K562 (cell line): ENCODE measurements around the gene SERPIND1. TPM values are rescaled to one million over a fixed set of nuclear protein-coding genes. Genes with fewer than 3 reads are reported as not detected.

Experiments
- MGA ChIP-seq: fragments of 450-650 bp; IDR thresholded peaks from 2 replicates; pipeline ENCODE4 v1.6.1; 2016; ENCODE audit warnings: mild to moderate bottlenecking, moderate library complexity
- NFXL1 ChIP-seq: fragments of 450-650 bp; formaldehyde crosslinking; IDR thresholded peaks from 2 replicates; pipeline ENCODE4 v1.4.0; 2021; ENCODE audit warnings: mild to moderate bottlenecking
- NR2C2 ChIP-seq, 2 experiments: fragments of 200-800 bp in 1 of 2; sonication (Bioruptor generic) in 1 of 2; sonication (generic) in 1 of 2; formaldehyde crosslinking in 1 of 2; IDR thresholded peaks; 2 replicates each; pipeline versions ENCODE4 v1.6.1 to v1.8.0; 2016 to 2022; ENCODE audit warnings: mild to moderate bottlenecking in 1 of 2, missing compliant biosample characterization in 1 of 2, missing genetic modification characterization in 1 of 2, missing genetic modification reagents in 1 of 2
- PKNOX1 ChIP-seq: fragments of 450-650 bp; IDR thresholded peaks from 2 replicates; pipeline ENCODE4 v1.6.1; 2016
- RREB1 ChIP-seq: fragments of 250-450 bp; sonication (Bioruptor Pico); IDR thresholded peaks from 2 replicates; pipeline ENCODE4 v1.4.0; 2020
- STAT5B ChIP-seq: fragments of 250-450 bp; sonication (Bioruptor Pico); IDR thresholded peaks from 2 replicates; pipeline ENCODE4 v1.8.0; 2021; ENCODE audit warnings: mild to moderate bottlenecking, inconsistent platforms
- SUPT5H ChIP-seq: fragments of 450-650 bp; IDR thresholded peaks from 2 replicates; pipeline ENCODE4 v1.6.1; 2016
- ZNF263 ChIP-seq: sonication (generic); formaldehyde crosslinking; IDR thresholded peaks from 2 replicates; pipeline ENCODE4 v1.8.0; 2022; ENCODE audit warnings: mild to moderate bottlenecking, missing genetic modification reagents, borderline replicate concordance
- ZNF324 ChIP-seq: fragments of 250-450 bp; sonication (Bioruptor Pico); IDR thresholded peaks from 2 replicates; pipeline ENCODE4 v1.4.0; 2020; ENCODE audit warnings: mild to moderate bottlenecking
- polyA plus RNA-seq, 8 experiments: library from polyadenylated mRNA; depleted of rRNA in 4 of 8; stranded (reverse) in 5 of 8; unstranded in 3 of 8; fragments of >200 nt; fragmentation: Nextera tagmentation in 2 of 8; fragmentation: Illumina TruSeq in 1 of 8; extraction: Ambion mirVana in 2 of 8; extraction: Trizol in 1 of 8; gene quantifications; 2 replicates each; pipeline versions ENCODE4 v1.2.1 to v1.2.3, GENCODE V29; 2011 to 2014; ENCODE audit warnings: inconsistent platforms in 1 of 8, missing spikeins in 1 of 8
- total RNA-seq, 7 experiments: library from RNA; depleted of rRNA in 6 of 7; stranded (reverse); fragments of >200 nt in 6 of 7; fragmentation: Illumina TruSeq in 2 of 7; extraction: Trizol in 2 of 7; gene quantifications; 2 replicates each; pipeline versions ENCODE4 v1.2.1 to v1.2.3, GENCODE V29; 2011 to 2021; ENCODE audit warnings: low replicate concordance in 1 of 7

Gene SERPIND1
- total and polyA plus RNA-seq, 9 of the 15 experiments (the other 6 are each of a cell fraction or from before 2014, with no cell fraction given) = 0.04 to 0.11 (median 0.09) TPM; not detected in 6

- TF ChIP-seq PKNOX1 = no peak
- no peak for TF ChIP-seq ZNF324
- TF ChIP-seq MGA = no peak
- TF ChIP-seq SUPT5H = no peak
- TF ChIP-seq ZNF263 = 0 out of 2 replicates have a peak, but pooled peaks have one; percentile 18
- no peak for TF ChIP-seq RREB1
- TF ChIP-seq NFXL1 (CRISPR knock-in tag) = no peak
- no peak for TF ChIP-seq STAT5B (CRISPR knock-in tag)
- TF ChIP-seq NR2C2 (CRISPR knock-in tag; IDR thresholded peaks at IDR 0.05) = no peak
- no peak for TF ChIP-seq NR2C2 (tag; IDR thresholded peaks at IDR 0.05)
These were observed 22.8 kb downstream of the SERPIND1 start (continued) for GRCh38 chr22:20796731-20797130.
